ENCODE data around the gene ZBTB11.
"Not testable (repeated sequence)": the region's sequence is repeated elsewhere in the genome, so short reads cannot be mapped to it uniquely, and the experiment has no call there.

The ZBTB11 gene

DNA sequence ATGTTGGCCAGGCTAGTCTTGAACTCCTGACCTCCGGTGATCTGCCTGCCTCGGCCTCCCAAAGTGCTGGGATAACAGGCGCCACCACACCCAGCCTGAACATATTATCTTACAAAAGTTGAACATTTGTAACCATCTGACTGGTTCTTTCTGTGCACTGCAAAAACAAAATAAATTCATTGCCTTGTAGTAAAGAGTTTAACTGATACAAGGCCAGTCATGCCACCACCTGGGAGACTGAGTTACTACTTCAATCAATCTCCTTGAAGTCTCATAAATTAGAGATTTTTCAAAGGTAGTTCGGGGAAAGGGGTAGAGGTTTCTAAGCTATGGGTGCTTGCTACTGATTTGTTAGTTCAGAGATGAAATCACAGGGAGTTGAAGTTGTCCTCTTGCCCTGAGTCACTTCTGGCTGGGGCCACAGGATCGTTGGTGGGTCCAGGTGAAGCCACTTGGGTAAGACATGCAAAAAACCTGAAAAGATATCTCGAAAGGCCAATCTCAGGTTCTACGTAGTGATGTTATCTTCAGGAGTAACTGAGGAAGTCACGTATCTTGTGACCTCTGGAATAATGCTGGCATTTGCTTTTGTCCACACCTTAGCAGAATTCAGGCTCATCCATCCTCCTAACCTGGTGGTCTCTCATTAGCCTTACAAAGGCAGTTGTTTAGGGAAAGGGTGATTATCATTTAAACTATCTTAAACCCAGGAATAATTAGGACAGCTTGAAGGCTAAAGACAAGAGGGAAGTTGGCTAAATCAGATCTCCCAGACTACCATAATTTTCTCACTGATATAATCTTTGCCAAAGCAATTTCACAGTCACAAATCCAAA is 33.7 kb downstream of the ZBTB11 start:
- Histone ChIP-seq H3K9ac (no peak overlapping the region), H3K4me1 (no peaks in the 10 kb centered on the region), H3K27me3 (ENCODE audit: control insufficient read depth, insufficient read depth, low read length) (no peaks in the 10 kb centered on the region), H3K4me2 (ENCODE audit: low read length) (no peak overlapping the region), H3K79me2 (no peaks in the 10 kb centered on the region), H3K27ac (no peak overlapping the region), H3K4me3 (ENCODE audit: low read depth, low read length) (no peak overlapping the region), H2AFZ (no peak overlapping the region), H3K36me3 (ENCODE audit: control insufficient read depth, insufficient read depth, low read length) (no peaks in the 10 kb centered on the region), H3K9me3 (ENCODE audit: control insufficient read depth, low read length) (no peaks in the 10 kb centered on the region)
- TF ChIP-seq CTCF (IDR thresholded peaks at IDR 0.05) = no peak

DNA sequence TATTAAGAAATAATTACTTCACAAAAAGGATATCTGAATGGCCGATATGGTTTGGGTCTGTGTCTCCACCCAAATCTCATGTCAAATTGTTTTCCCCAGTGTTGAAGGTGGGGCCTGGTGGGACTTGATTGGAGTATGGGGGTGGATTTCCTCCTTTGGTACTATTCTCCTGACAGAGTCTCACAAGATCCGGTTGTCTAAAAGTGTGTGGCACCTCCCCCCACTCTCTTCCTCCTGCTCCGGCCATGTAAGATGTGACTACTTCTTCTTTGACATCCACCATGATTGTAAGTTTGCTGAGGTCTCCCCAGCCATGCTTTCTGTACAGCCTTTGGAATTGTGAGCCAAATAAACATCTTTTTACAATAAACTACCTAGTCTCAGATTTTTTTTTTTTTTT is 34.5 kb downstream of the ZBTB11 start:
- Histone ChIP-seq H3K4me2 (ENCODE audit: low read length) (no peak overlapping the region), H3K4me3 (ENCODE audit: low read depth, low read length) (no peak overlapping the region), H3K79me2 (no peaks in the 10 kb centered on the region), H3K9me3 (ENCODE audit: control insufficient read depth, low read length) (no peaks in the 10 kb centered on the region), H2AFZ (no peak overlapping the region), H3K36me3 (ENCODE audit: control insufficient read depth, insufficient read depth, low read length) (no peaks in the 10 kb centered on the region), H3K4me1 (no peaks in the 10 kb centered on the region), H3K27ac (no peak overlapping the region), H3K27me3 (ENCODE audit: control insufficient read depth, insufficient read depth, low read length) (no peaks in the 10 kb centered on the region), H3K9ac (no peak overlapping the region)
- TF ChIP-seq CTCF (IDR thresholded peaks at IDR 0.05) = no peak

DNA sequence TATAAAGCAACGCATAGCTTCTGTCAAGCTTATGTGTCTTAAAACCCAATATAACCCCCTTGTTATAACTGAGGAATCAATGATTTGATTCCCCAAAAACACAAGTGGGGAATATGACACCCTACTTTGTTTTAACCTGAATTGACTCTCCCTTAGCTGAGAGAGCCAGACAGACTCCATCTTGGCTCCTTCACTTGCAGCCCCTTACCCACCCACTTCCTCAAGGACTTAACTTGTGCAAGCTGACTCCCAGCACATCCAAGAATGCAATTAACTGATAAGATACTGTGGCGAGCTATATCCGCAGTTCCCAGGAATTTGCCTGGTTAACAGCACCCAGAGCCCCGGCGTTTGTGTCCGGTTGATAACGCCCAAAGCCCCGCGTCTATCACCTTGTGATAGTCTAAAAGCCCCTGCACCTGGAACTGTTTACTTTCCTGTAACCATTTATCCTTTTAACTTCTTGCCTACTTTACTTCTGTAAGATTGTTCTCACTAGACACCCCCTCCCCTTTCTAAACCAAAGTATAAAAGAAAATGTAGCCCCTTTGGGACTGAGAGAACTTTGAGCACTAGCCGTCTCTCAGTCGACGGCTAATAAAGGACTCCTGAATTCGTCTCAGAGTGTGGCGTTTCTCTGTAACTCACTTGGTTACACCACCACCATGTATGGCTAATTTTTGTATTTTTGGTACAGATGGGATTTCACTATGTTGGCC is 35.4 kb downstream of the ZBTB11 start:
- H3K79me2 ChIP-seq; H3K36me3 ChIP-seq (ENCODE audit: control insufficient read depth, insufficient read depth, low read length): not testable (repeated sequence)

DNA sequence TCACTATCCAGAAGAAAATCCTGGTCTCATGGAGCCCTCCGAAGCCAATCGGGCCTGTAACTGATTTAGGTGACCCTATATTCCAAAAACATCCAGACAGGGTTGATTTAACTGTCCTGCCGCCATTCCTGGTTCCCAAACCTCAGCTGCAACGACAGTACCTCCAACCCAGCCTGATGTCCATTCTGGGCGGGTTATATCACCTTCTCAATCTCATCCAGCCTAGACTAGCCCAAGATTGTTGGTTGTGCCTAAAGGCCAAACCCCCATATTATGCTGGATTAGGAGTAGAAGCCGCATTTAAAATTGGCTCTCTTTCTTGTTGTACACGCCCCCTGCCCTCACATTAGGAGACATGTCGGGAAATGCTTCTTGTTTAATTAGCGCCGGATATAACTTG is 36.7 kb downstream of the ZBTB11 start:
- Histone ChIP-seq H3K9me3 (ENCODE audit: control insufficient read depth, low read length) (no peaks in the 10 kb centered on the region), H3K4me3 (ENCODE audit: low read depth, low read length) (no peak overlapping the region), H2AFZ (no peak overlapping the region), H3K4me1 (no peaks in the 10 kb centered on the region), H3K27ac (no peak overlapping the region), H3K9ac (no peak overlapping the region), H3K4me2 (ENCODE audit: low read length) (no peak overlapping the region), H3K27me3 (ENCODE audit: control insufficient read depth, insufficient read depth, low read length) (no peaks in the 10 kb centered on the region), H3K36me3 (ENCODE audit: control insufficient read depth, insufficient read depth, low read length) (no peaks in the 10 kb centered on the region), H3K79me2 (no peaks in the 10 kb centered on the region)
- TF ChIP-seq CTCF (IDR thresholded peaks at IDR 0.05) = no peak

More for the DNA sequence above, 35.4 kb downstream of the ZBTB11 start:
- not testable (repeated sequence) for H3K27me3 ChIP-seq (ENCODE audit: control insufficient read depth, insufficient read depth, low read length); H3K27ac ChIP-seq; H2AFZ ChIP-seq; H3K4me1 ChIP-seq; H3K4me3 ChIP-seq (ENCODE audit: low read depth, low read length); H3K9me3 ChIP-seq (ENCODE audit: control insufficient read depth, low read length); H3K9ac ChIP-seq; H3K4me2 ChIP-seq (ENCODE audit: low read length)

DNA sequence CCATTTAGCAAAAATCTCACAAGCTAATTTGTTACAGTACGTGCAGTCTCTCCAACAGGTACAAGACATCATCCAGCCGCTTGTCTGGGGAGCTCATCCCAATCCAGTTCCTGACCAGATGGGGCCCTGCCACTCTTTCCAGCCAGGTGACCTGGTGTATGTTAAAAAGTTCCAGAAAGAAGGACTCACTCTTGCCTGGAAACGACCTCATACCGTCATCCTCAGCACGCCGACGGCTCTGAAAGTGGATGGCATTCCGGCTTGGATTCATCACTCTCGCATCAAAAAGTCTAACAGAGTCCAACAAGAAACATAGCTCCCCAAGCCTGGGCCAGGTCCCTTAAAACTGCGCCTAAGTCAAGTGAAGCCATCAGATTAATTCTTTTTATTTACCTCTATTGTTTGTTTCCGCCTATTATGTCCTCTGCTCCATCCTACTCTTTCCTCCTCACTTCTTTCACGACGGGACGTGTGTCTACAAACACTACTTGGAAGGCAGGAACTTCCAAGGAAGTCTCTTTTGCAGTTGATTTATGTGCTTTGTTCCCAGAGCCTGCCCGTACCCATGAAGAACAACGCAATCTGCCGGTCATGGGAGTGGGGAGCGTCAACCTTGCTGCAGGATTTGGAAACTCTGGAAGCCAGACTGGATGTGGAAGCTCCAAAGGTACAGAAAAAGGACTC is 37.5 kb downstream of the ZBTB11 start:
- Histone ChIP-seq H3K79me2 (no peaks in the 10 kb centered on the region), H3K4me2 (ENCODE audit: low read length) (no peak overlapping the region), H3K27me3 (ENCODE audit: control insufficient read depth, insufficient read depth, low read length) (no peaks in the 10 kb centered on the region), H3K36me3 (ENCODE audit: control insufficient read depth, insufficient read depth, low read length) (no peaks in the 10 kb centered on the region), H3K27ac (no peak overlapping the region), H2AFZ (no peak overlapping the region), H3K9ac (no peak overlapping the region), H3K9me3 (ENCODE audit: control insufficient read depth, low read length) (no peaks in the 10 kb centered on the region), H3K4me1 (no peaks in the 10 kb centered on the region), H3K4me3 (ENCODE audit: low read depth, low read length) (no peak overlapping the region)
- TF ChIP-seq CTCF (IDR thresholded peaks at IDR 0.05) = no peak
